Trophoblast cell (in vitro differentiated cells and primary cell): ENCODE results near the gene TMEM248.
A peak's percentile ranks its signal among the peaks of the same experiment; 100 is the strongest.
"Not testable (repeated sequence)": the region's sequence is repeated elsewhere in the genome, so short reads cannot be mapped to it uniquely, and the experiment has no call there.

Source experiments
- DNase-seq, 2 donors: peaks; one replicate each; pipeline ENCODE4 v3.0.0-alpha.2; 2016
- H2AFZ ChIP-seq: 2 replicates; pipeline ENCODE4 v1.6.1; 2013; ENCODE audit warnings: low read length, moderate library complexity, mild to moderate bottlenecking; ENCODE audit not compliant: insufficient read depth, poor library complexity
- H2AK5ac ChIP-seq: 2 replicates; pipeline ENCODE4 v1.6.1; 2013; ENCODE audit warnings: mild to moderate bottlenecking, low read length
- H2BK120ac ChIP-seq: 2 replicates; pipeline ENCODE4 v1.6.1; 2013; ENCODE audit warnings: low read length, mild to moderate bottlenecking, moderate library complexity; ENCODE audit not compliant: insufficient read depth, poor library complexity
- H2BK12ac ChIP-seq: 2 replicates; pipeline ENCODE4 v1.6.1; 2013; ENCODE audit warnings: mild to moderate bottlenecking, low read length, moderate library complexity
- H2BK5ac ChIP-seq: 2 replicates; pipeline ENCODE4 v1.6.1; 2013; ENCODE audit warnings: low read length, low read depth, moderate library complexity, mild to moderate bottlenecking; ENCODE audit not compliant: poor library complexity
- H3K14ac ChIP-seq: 2 replicates; pipeline ENCODE4 v1.6.1; 2013; ENCODE audit warnings: mild to moderate bottlenecking, low read length
- H3K18ac ChIP-seq: 2 replicates; pipeline ENCODE4 v1.6.1; 2013; ENCODE audit warnings: mild to moderate bottlenecking, low read length
- H3K23ac ChIP-seq: 2 replicates; pipeline ENCODE4 v1.6.1; 2013; ENCODE audit warnings: low read length
- H3K27ac ChIP-seq: 2 replicates; pipeline ENCODE4 v1.5.1; 2013; ENCODE audit warnings: low read depth, mild to moderate bottlenecking, inconsistent platforms, low read length, moderate library complexity
- H3K27me3 ChIP-seq: 2 replicates; pipeline ENCODE4 v1.6.1; 2013; ENCODE audit warnings: inconsistent platforms, mild to moderate bottlenecking, low read length, moderate library complexity; ENCODE audit not compliant: insufficient read depth
- H3K36me3 ChIP-seq, 2 experiments: 1 replicate in 1 of 2; 2 replicates in 1 of 2; pipeline ENCODE4 v1.6.1; 2013; ENCODE audit warnings: low read length in 2 of 2, mild to moderate bottlenecking in 2 of 2, moderate library complexity in 1 of 2; ENCODE audit not compliant: insufficient read depth in 2 of 2, control insufficient read depth in 1 of 2
- H3K4ac ChIP-seq: 2 replicates; pipeline ENCODE4 v1.6.1; 2013; ENCODE audit warnings: low read depth, mild to moderate bottlenecking, low read length, moderate library complexity
- H3K4me1 ChIP-seq, 2 experiments: 1 replicate in 1 of 2; 2 replicates in 1 of 2; pipeline ENCODE4 v1.6.1; 2013; ENCODE audit warnings: low read length in 2 of 2, mild to moderate bottlenecking in 2 of 2, moderate library complexity in 1 of 2; ENCODE audit not compliant: insufficient read depth in 2 of 2, control insufficient read depth in 1 of 2
- H3K4me2 ChIP-seq: 2 replicates; pipeline ENCODE4 v1.6.1; 2013; ENCODE audit warnings: inconsistent platforms, mild to moderate bottlenecking, low read length, moderate library complexity
- H3K4me3 ChIP-seq: 2 replicates; pipeline ENCODE4 v1.5.1; 2013; ENCODE audit warnings: mild to moderate bottlenecking, low read depth, low read length, inconsistent platforms
- H3K79me1 ChIP-seq: one replicate; pipeline ENCODE4 v1.6.1; 2013; ENCODE audit warnings: low read length
- H3K79me2 ChIP-seq: 2 replicates; pipeline ENCODE4 v1.6.1; 2013; ENCODE audit warnings: low read length, mild to moderate bottlenecking; ENCODE audit not compliant: control insufficient read depth, insufficient read depth, poor library complexity
- H3K9ac ChIP-seq: 2 replicates; pipeline ENCODE4 v1.6.1; 2013; ENCODE audit warnings: mild to moderate bottlenecking, low read length
- H3K9me3 ChIP-seq: 2 replicates; pipeline ENCODE4 v1.6.1; 2013; ENCODE audit warnings: low read depth, mild to moderate bottlenecking, control low read depth, inconsistent platforms, low read length; ENCODE audit not compliant: insufficient read depth
- H4K12ac ChIP-seq: 2 replicates; pipeline ENCODE4 v1.6.1; 2013; ENCODE audit warnings: low read depth, mild to moderate bottlenecking, low read length, moderate library complexity
- H4K8ac ChIP-seq: 2 replicates; pipeline ENCODE4 v1.6.1; 2013; ENCODE audit warnings: low read depth, mild to moderate bottlenecking, low read length, moderate library complexity
- H4K91ac ChIP-seq: one replicate; pipeline ENCODE4 v1.6.1; 2013; ENCODE audit warnings: low read depth, mild to moderate bottlenecking, low read length, moderate library complexity
- WGBS: extraction: QIAGEN DNeasy Blood & Tissue Kit; methylation state at CpG from one replicate; pipeline ENCODE4 v1.1.7; 2013; ENCODE audit warnings: missing lambda C conversion rate; ENCODE audit not compliant: insufficient read length, insufficient coverage; ENCODE audit errors: extremely low coverage; 5-methylcytosine and 5-hydroxymethylcytosine counted together

Gene TMEM248

GRCh38 chr7:66979013-66979412, 58.0 kb downstream of the TMEM248 start:
- H4K91ac ChIP-seq, H2AFZ ChIP-seq: not testable (repeated sequence)
- no CpG with 5 or more reads among the region's 2 CpGs for WGBS

GRCh38 chr7:66980336-66980735, 59.3 kb downstream of the TMEM248 start:
- not testable (repeated sequence) for H3K27me3 ChIP-seq, H2AFZ ChIP-seq, H3K9ac ChIP-seq, H4K91ac ChIP-seq, H3K18ac ChIP-seq, DNase-seq, H3K36me3 ChIP-seq, H3K23ac ChIP-seq, H2BK120ac ChIP-seq, H3K14ac ChIP-seq, H3K4me3 ChIP-seq, H2BK12ac ChIP-seq, H3K79me2 ChIP-seq, H4K8ac ChIP-seq, H3K4me1 ChIP-seq, H2BK5ac ChIP-seq, H3K27ac ChIP-seq, H2AK5ac ChIP-seq, H4K12ac ChIP-seq, H3K4ac ChIP-seq, H3K4me2 ChIP-seq, H3K9me3 ChIP-seq, H3K79me1 ChIP-seq
- WGBS, result no CpG with 5 or more reads among the region's 1 CpG

More at GRCh38 chr7:66979013-66979412, 58.0 kb downstream of the TMEM248 start:
- not testable (repeated sequence) for H3K4me2 ChIP-seq, H2BK12ac ChIP-seq, H2BK5ac ChIP-seq, H3K9ac ChIP-seq, H4K12ac ChIP-seq, H3K36me3 ChIP-seq, H4K8ac ChIP-seq, H2BK120ac ChIP-seq, H3K4me3 ChIP-seq, H3K14ac ChIP-seq, H3K79me1 ChIP-seq, H3K79me2 ChIP-seq, H3K4me1 ChIP-seq, H3K4ac ChIP-seq, H3K23ac ChIP-seq, H3K9me3 ChIP-seq, DNase-seq, H2AK5ac ChIP-seq, H3K27me3 ChIP-seq, H3K27ac ChIP-seq, H3K18ac ChIP-seq

- H3K36me3 ChIP-seq, result peaks cover 16 to 19% of the 10 kb centered on the region in 2 experiments
- not testable (repeated sequence) for H3K9me3 ChIP-seq, H3K4ac ChIP-seq, H3K18ac ChIP-seq, H4K12ac ChIP-seq, H3K4me1 ChIP-seq, H3K4me3 ChIP-seq, H3K14ac ChIP-seq, H3K27ac ChIP-seq, H3K79me2 ChIP-seq, H4K8ac ChIP-seq, H3K4me2 ChIP-seq, H3K23ac ChIP-seq, DNase-seq, H2BK12ac ChIP-seq, H2AK5ac ChIP-seq, H2BK120ac ChIP-seq, H3K9ac ChIP-seq, H2BK5ac ChIP-seq, H4K91ac ChIP-seq, H3K27me3 ChIP-seq, H3K79me1 ChIP-seq, H2AFZ ChIP-seq
- WGBS, result no CpG with 5 or more reads among the region's 3 CpGs
Observed at GRCh38 chr7:66989552-66989951, 68.5 kb downstream of the TMEM248 start.

GRCh38 chr7:66994051-66994450, 73.0 kb downstream of the TMEM248 start:
- not testable (repeated sequence) for H3K4me1 ChIP-seq, H3K23ac ChIP-seq, H3K18ac ChIP-seq, H3K27ac ChIP-seq, H2BK12ac ChIP-seq, H3K9ac ChIP-seq, H2BK120ac ChIP-seq, H3K14ac ChIP-seq, H3K4me3 ChIP-seq, H4K12ac ChIP-seq, H3K79me2 ChIP-seq, H3K4ac ChIP-seq, H3K27me3 ChIP-seq, H2AFZ ChIP-seq, H3K9me3 ChIP-seq, H3K79me1 ChIP-seq, H2AK5ac ChIP-seq, H2BK5ac ChIP-seq, DNase-seq, H4K91ac ChIP-seq, H4K8ac ChIP-seq
- Histone ChIP-seq H3K4me2 (peak overlapping the region; percentile 69), H3K36me3 (peaks cover 13% of the 10 kb centered on the region in 2 experiments)
- no CpG with 5 or more reads among the region's 5 CpGs for WGBS
